Fibroblast of lung (primary cell): ENCODE results near the gene B3GNT2. TPM values are rescaled to one million over a fixed set of nuclear protein-coding genes. Genes with fewer than 3 reads are reported as not detected.

Experiments
- DNase-seq, 2 donors: peaks; one replicate each; pipeline versions ENCODE4 v3.0.0 to v3.0.0-alpha.2; 2010; ENCODE audit warnings: low read depth in 2 of 2
- H2AFZ ChIP-seq: 2 replicates; pipeline ENCODE4 v1.5.1; 2012; ENCODE audit warnings: low read length, control low read depth, inconsistent platforms
- H3K27ac ChIP-seq: 2 replicates; pipeline ENCODE4 v1.5.1; 2011; ENCODE audit warnings: low read length, control low read depth; ENCODE audit not compliant: insufficient read depth
- H3K27me3 ChIP-seq: 2 replicates; pipeline ENCODE4 v1.5.1; 2011; ENCODE audit warnings: mild to moderate bottlenecking, low read length; ENCODE audit not compliant: control insufficient read depth, insufficient read depth
- H3K36me3 ChIP-seq: 2 replicates; pipeline ENCODE4 v1.5.1; 2011; ENCODE audit warnings: low read length; ENCODE audit not compliant: control insufficient read depth, insufficient read depth
- H3K4me1 ChIP-seq: 2 replicates; pipeline ENCODE4 v1.5.1; 2011; ENCODE audit warnings: low read length; ENCODE audit not compliant: control insufficient read depth, insufficient read depth; ENCODE audit errors: extremely low read depth
- H3K4me2 ChIP-seq: 2 replicates; pipeline ENCODE4 v1.5.1; 2011; ENCODE audit warnings: low read length, control low read depth; ENCODE audit not compliant: insufficient read depth; ENCODE audit errors: extremely low read depth
- H3K4me3 ChIP-seq, 4 experiments: fragments of 200-600 bp in 1 of 4; sonication (generic) in 1 of 4; replicated peaks in 1 of 4; 2 replicates each; pipeline ENCODE4 v1.5.1; 2011 to 2016; ENCODE audit warnings: low read length in 4 of 4, low read depth in 3 of 4, mild to moderate bottlenecking in 3 of 4, control low read depth in 2 of 4, inconsistent platforms in 1 of 4, mixed read lengths in 1 of 4; ENCODE audit not compliant: insufficient read depth in 1 of 4; ENCODE audit errors: control extremely low read depth in 1 of 4
- H3K79me2 ChIP-seq: 2 replicates; pipeline ENCODE4 v1.5.1; 2012; ENCODE audit warnings: mild to moderate bottlenecking, low read length, inconsistent platforms; ENCODE audit not compliant: control insufficient read depth, insufficient read depth
- H3K9ac ChIP-seq: 2 replicates; pipeline ENCODE4 v1.5.1; 2011; ENCODE audit warnings: mild to moderate bottlenecking, low read length, control low read depth; ENCODE audit not compliant: insufficient read depth
- H3K9me3 ChIP-seq: 2 replicates; pipeline ENCODE4 v1.5.1; 2012; ENCODE audit warnings: low read depth, low read length; ENCODE audit not compliant: control insufficient read depth, insufficient read depth
- H4K20me1 ChIP-seq: 2 replicates; pipeline ENCODE4 v1.5.1; 2011; ENCODE audit warnings: low read length; ENCODE audit not compliant: control insufficient read depth, insufficient read depth; ENCODE audit errors: extremely low read depth
- CTCF ChIP-seq, 2 donors: IDR thresholded peaks in 1 of 2; conservative IDR thresholded peaks in 1 of 2; 1 replicate in 1 of 2; 2 replicates in 1 of 2; pipeline ENCODE4 v1.5.1; 2011 to 2012; ENCODE audit warnings: low read length in 2 of 2, control low read depth in 1 of 2, inconsistent platforms in 1 of 2, low read depth in 1 of 2, mild to moderate bottlenecking in 1 of 2
- EZH2 ChIP-seq: IDR thresholded peaks from 2 replicates; pipeline ENCODE4 v1.5.1; 2012; ENCODE audit warnings: low read length, control low read depth, mild to moderate bottlenecking; ENCODE audit errors: missing control alignments
- polyA plus RNA-seq, 2 donors: library from polyadenylated mRNA; depleted of rRNA in 1 of 2; stranded (reverse) in 1 of 2; unstranded in 1 of 2; fragments of >200 nt; gene quantifications; 2 replicates each; pipeline ENCODE4 v1.2.1, GENCODE V29; 2011 to 2012; ENCODE audit warnings: missing spikeins in 1 of 2
- total RNA-seq: library from RNA; depleted of rRNA; stranded (reverse); fragments of >200 nt; gene quantifications from 2 replicates; pipeline ENCODE4 v1.2.1, GENCODE V29; 2014

The B3GNT2 gene
- total and polyA plus RNA-seq, 2 donors (not counting 1 experiment from before 2014, with no cell fraction given) = 13.0 to 13.4 TPM

DNA sequence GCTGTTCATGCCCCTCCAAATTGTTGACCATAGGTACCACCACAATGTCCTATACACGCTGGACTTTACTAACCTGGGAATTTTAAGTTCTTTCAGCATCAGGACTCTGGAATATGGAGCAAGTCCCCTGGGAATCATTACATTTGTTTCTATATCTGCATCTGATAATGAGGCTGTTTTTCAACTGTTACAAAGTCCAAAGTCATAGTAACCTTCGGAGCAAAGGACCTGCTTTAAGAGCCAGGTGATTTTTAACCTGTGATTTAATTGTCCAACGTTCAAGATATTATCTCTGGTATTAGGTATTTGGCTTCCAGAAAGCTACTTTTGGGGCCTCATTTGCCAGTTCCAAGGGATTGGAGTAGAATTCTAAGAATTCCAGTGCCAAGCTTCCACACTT is 7.5 kb upstream of the B3GNT2 start:
- Histone ChIP-seq H3K27me3 (peaks cover 7% of the 10 kb centered on the region), H3K9me3 (no peaks in the 10 kb centered on the region), H3K36me3 (no peaks in the 10 kb centered on the region), H3K79me2 (no peaks in the 10 kb centered on the region), H3K4me2 (no peak overlapping the region), H2AFZ (no peak overlapping the region), H3K4me3 (no peak overlapping the region), H3K9ac (no peak overlapping the region), H3K27ac (no peak overlapping the region), H3K4me1 (no peaks in the 10 kb centered on the region), H4K20me1 (no peaks in the 10 kb centered on the region)
- no peak for DNase-seq
- TF ChIP-seq CTCF (conservative IDR thresholded peaks at IDR 0.05 in 1 of 2, IDR thresholded peaks at IDR 0.05 in 1 of 2; ENCODE audit: low read depth in 1 of 2, low read length in 2 of 2) (no peak), EZH2 (no peak)

- no peak overlapping the region for H3K4me3 ChIP-seq
- no peaks in the 10 kb centered on the region for H3K79me2 ChIP-seq
- no peak overlapping the region for H3K9ac ChIP-seq
- no peaks in the 10 kb centered on the region for H3K9me3 ChIP-seq
- H3K27ac ChIP-seq = no peak overlapping the region
- no peaks in the 10 kb centered on the region for H3K4me1 ChIP-seq
- TF ChIP-seq EZH2 (no peak), CTCF (conservative IDR thresholded peaks at IDR 0.05 in 1 of 2, IDR thresholded peaks at IDR 0.05 in 1 of 2; ENCODE audit: low read depth in 1 of 2, low read length in 2 of 2) (no peak)
- no peak for DNase-seq
- H3K4me2 ChIP-seq = no peak overlapping the region
- H3K36me3 ChIP-seq = no peaks in the 10 kb centered on the region
- H3K27me3 ChIP-seq = peaks cover 7% of the 10 kb centered on the region
- H4K20me1 ChIP-seq = no peaks in the 10 kb centered on the region
- H2AFZ ChIP-seq = no peak overlapping the region
Observed at GRCh38 chr2:62189196-62189595, 6.7 kb upstream of the B3GNT2 start.

DNA sequence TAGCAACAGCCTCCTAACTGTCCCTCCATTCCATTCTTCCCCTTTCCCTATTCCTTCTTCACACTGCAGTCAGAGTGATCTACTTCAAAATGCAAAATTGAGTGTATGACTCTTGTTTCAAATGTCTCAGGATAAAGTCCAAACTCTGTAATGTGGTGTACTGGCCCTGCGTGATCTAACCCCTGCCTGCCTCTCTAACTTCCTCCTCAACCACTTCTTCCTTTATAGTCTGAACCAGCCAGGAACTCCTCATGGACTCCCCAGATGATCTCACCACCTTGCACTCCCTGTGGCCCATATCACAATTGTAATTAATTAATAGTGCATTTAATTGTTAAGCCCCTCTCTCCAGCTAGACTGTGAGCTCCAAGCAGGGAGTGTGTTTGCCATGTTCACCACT is 3.1 kb upstream of the B3GNT2 start:
- TF ChIP-seq CTCF (conservative IDR thresholded peaks at IDR 0.05 in 1 of 2, IDR thresholded peaks at IDR 0.05 in 1 of 2; ENCODE audit: low read depth in 1 of 2, low read length in 2 of 2) (no peak), EZH2 (no peak)
- H4K20me1 ChIP-seq = no peaks in the 10 kb centered on the region
- H3K79me2 ChIP-seq = peaks cover 5% of the 10 kb centered on the region
- H3K9me3 ChIP-seq = no peaks in the 10 kb centered on the region
- no peak overlapping the region for H3K4me3 ChIP-seq
- DNase-seq = no peak
- H2AFZ ChIP-seq = no peak overlapping the region
- H3K36me3 ChIP-seq = no peaks in the 10 kb centered on the region
- H3K27me3 ChIP-seq = peaks cover 2% of the 10 kb centered on the region
- H3K4me2 ChIP-seq = no peak overlapping the region
- H3K27ac ChIP-seq = no peak overlapping the region
- H3K9ac ChIP-seq = no peak overlapping the region
- H3K4me1 ChIP-seq = no peaks in the 10 kb centered on the region
